Measurements from ENCODE around the gene DOK5. TPM values are rescaled to one million over a fixed set of nuclear protein-coding genes. Genes with fewer than 3 reads are reported as not detected.

Gene DOK5
- total and polyA plus RNA-seq, 2 donors = 0.76 to 1.0 TPM

GRCh38 chr20:54515793-54516628 lies 40.6 kb downstream of the DOK5 start:
- Histone ChIP-seq H3K36me3 (ENCODE audit: control insufficient read depth in 2 of 2, insufficient read depth in 2 of 2, low read length in 1 of 2) (no peaks in the 10 kb centered on the region), H3K27ac (ENCODE audit: low read depth in 1 of 2, low read length in 1 of 2) (no peak overlapping the region), H3K27me3 (ENCODE audit: control insufficient read depth in 2 of 2, insufficient read depth in 1 of 2, low read length in 1 of 2) (no peaks in the 10 kb centered on the region), H3K9me3 (ENCODE audit: control insufficient read depth in 2 of 2, insufficient read depth in 1 of 2, low read length in 1 of 2) (no peaks in the 10 kb centered on the region), H3K4me3 (ENCODE audit: low read length in 2 of 2) (no peak overlapping the region), H3K4me1 (ENCODE audit: control insufficient read depth in 2 of 2, insufficient read depth in 2 of 2, low read length in 2 of 2) (no peaks in the 10 kb centered on the region)
- WGBS = 89% methylated on average over 6 of the region's 6 CpGs
- no peak for DNase-seq (ENCODE audit: low read depth in 6 of 9, low spot score in 9 of 9)

GRCh38 chr20:54517241-54517975 lies 42.0 kb downstream of the DOK5 start:
- Histone ChIP-seq H3K36me3 (ENCODE audit: control insufficient read depth in 2 of 2, insufficient read depth in 2 of 2, low read length in 1 of 2) (no peaks in the 10 kb centered on the region), H3K4me3 (ENCODE audit: low read length in 2 of 2) (no peak overlapping the region), H3K27me3 (ENCODE audit: control insufficient read depth in 2 of 2, insufficient read depth in 1 of 2, low read length in 1 of 2) (no peaks in the 10 kb centered on the region), H3K9me3 (ENCODE audit: control insufficient read depth in 2 of 2, insufficient read depth in 1 of 2, low read length in 1 of 2) (no peaks in the 10 kb centered on the region), H3K27ac (ENCODE audit: low read depth in 1 of 2, low read length in 1 of 2) (no peak overlapping the region), H3K4me1 (ENCODE audit: control insufficient read depth in 2 of 2, insufficient read depth in 2 of 2, low read length in 2 of 2) (no peaks in the 10 kb centered on the region)
- WGBS = 95% methylated on average over 4 of the region's 4 CpGs
- DNase-seq (ENCODE audit: low read depth in 6 of 9, low spot score in 9 of 9) = no peak

DNA sequence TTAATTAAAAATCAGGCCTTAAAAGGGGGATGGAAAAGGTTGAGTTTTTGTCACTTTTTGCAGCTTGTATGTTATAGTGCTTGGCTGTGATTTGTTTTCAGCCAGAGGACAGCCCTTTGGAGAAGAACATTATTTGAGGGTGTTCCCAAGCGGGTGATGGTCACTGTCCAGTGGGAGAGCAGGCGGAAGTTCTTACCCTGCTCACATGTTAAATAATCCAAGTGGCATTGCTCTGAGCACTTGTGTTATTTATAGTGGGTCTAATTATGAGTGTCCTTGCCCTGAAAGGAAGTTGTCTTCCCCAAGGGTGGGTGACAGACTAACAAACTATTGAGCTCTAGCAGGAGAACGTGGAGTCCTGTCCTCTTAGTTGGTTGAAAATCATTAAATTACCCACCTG lies 49.5 kb downstream of the DOK5 start:
- no peak overlapping the region for H3K27ac ChIP-seq (ENCODE audit: low read depth in 1 of 2, low read length in 1 of 2)
- 90% methylated on average over 3 of the region's 3 CpGs for WGBS
- no peaks in the 10 kb centered on the region for H3K36me3 ChIP-seq (ENCODE audit: control insufficient read depth in 2 of 2, insufficient read depth in 2 of 2, low read length in 1 of 2)
- H3K9me3 ChIP-seq (ENCODE audit: control insufficient read depth in 2 of 2, insufficient read depth in 1 of 2, low read length in 1 of 2) = no peaks in the 10 kb centered on the region
- no peaks in the 10 kb centered on the region for H3K4me1 ChIP-seq (ENCODE audit: control insufficient read depth in 2 of 2, insufficient read depth in 2 of 2, low read length in 2 of 2)
- H3K4me3 ChIP-seq (ENCODE audit: low read length in 2 of 2) = no peak overlapping the region
- H3K27me3 ChIP-seq (ENCODE audit: control insufficient read depth in 2 of 2, insufficient read depth in 1 of 2, low read length in 1 of 2) = no peaks in the 10 kb centered on the region
- no peak for DNase-seq (ENCODE audit: low read depth in 6 of 9, low spot score in 9 of 9)

GRCh38 chr20:54525916-54526590 lies 50.7 kb downstream of the DOK5 start:
- no peak for DNase-seq (ENCODE audit: low read depth in 6 of 9, low spot score in 9 of 9)
- H3K4me1 ChIP-seq (ENCODE audit: control insufficient read depth in 2 of 2, insufficient read depth in 2 of 2, low read length in 2 of 2) = no peaks in the 10 kb centered on the region
- no peaks in the 10 kb centered on the region for H3K9me3 ChIP-seq (ENCODE audit: control insufficient read depth in 2 of 2, insufficient read depth in 1 of 2, low read length in 1 of 2)
- H3K36me3 ChIP-seq (ENCODE audit: control insufficient read depth in 2 of 2, insufficient read depth in 2 of 2, low read length in 1 of 2) = no peaks in the 10 kb centered on the region
- no peaks in the 10 kb centered on the region for H3K27me3 ChIP-seq (ENCODE audit: control insufficient read depth in 2 of 2, insufficient read depth in 1 of 2, low read length in 1 of 2)
- H3K4me3 ChIP-seq (ENCODE audit: low read length in 2 of 2) = no peak overlapping the region
- WGBS = 46% methylated on average over 5 of the region's 5 CpGs
- H3K27ac ChIP-seq (ENCODE audit: low read depth in 1 of 2, low read length in 1 of 2) = no peak overlapping the region

DNA sequence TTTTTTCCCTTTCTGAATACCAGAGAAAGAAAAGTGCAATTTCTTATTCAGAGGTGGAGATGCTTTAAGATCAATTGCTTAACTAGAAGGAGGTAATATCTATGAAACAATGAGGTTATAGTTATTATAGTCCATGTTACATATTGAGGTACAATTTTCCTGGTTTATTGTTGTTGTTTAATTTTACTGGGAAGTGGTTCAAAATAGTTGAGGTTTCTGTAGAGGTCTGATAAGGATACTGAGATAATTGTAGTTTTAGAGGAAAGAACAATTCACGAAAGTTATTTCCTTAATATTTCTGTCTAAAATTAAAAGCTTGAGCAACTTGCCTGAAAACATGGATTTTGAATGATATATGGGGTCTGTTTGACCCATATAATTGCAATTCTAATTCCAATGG lies 51.4 kb downstream of the DOK5 start:
- Histone ChIP-seq H3K27me3 (ENCODE audit: control insufficient read depth in 2 of 2, insufficient read depth in 1 of 2, low read length in 1 of 2) (no peaks in the 10 kb centered on the region), H3K36me3 (ENCODE audit: control insufficient read depth in 2 of 2, insufficient read depth in 2 of 2, low read length in 1 of 2) (no peaks in the 10 kb centered on the region), H3K4me3 (ENCODE audit: low read length in 2 of 2) (no peak overlapping the region), H3K27ac (ENCODE audit: low read depth in 1 of 2, low read length in 1 of 2) (no peak overlapping the region), H3K4me1 (ENCODE audit: control insufficient read depth in 2 of 2, insufficient read depth in 2 of 2, low read length in 2 of 2) (no peaks in the 10 kb centered on the region), H3K9me3 (ENCODE audit: control insufficient read depth in 2 of 2, insufficient read depth in 1 of 2, low read length in 1 of 2) (no peaks in the 10 kb centered on the region)
- no peak for DNase-seq (ENCODE audit: low read depth in 6 of 9, low spot score in 9 of 9)
- WGBS = 36% methylated on average over 1 of the region's 1 CpG

GRCh38 chr20:54532573-54532972 lies 57.2 kb downstream of the DOK5 start:
- Histone ChIP-seq H3K9me3 (ENCODE audit: control insufficient read depth in 2 of 2, insufficient read depth in 1 of 2, low read length in 1 of 2) (peaks cover 0 to 7% of the 10 kb centered on the region in 2 donors), H3K27me3 (ENCODE audit: control insufficient read depth in 2 of 2, insufficient read depth in 1 of 2, low read length in 1 of 2) (no peaks in the 10 kb centered on the region), H3K27ac (ENCODE audit: low read depth in 1 of 2, low read length in 1 of 2) (no peak overlapping the region), H3K4me3 (ENCODE audit: low read length in 2 of 2) (no peak overlapping the region), H3K4me1 (ENCODE audit: control insufficient read depth in 2 of 2, insufficient read depth in 2 of 2, low read length in 2 of 2) (no peaks in the 10 kb centered on the region), H3K36me3 (ENCODE audit: control insufficient read depth in 2 of 2, insufficient read depth in 2 of 2, low read length in 1 of 2) (no peaks in the 10 kb centered on the region)
- WGBS = 89% methylated on average over 3 of the region's 3 CpGs
- no peak for DNase-seq (ENCODE audit: low read depth in 6 of 9, low spot score in 9 of 9)

- no peaks in the 10 kb centered on the region for H3K36me3 ChIP-seq (ENCODE audit: control insufficient read depth in 2 of 2, insufficient read depth in 2 of 2, low read length in 1 of 2)
- no peak overlapping the region for H3K27ac ChIP-seq (ENCODE audit: low read depth in 1 of 2, low read length in 1 of 2)
- 94% methylated on average over 4 of the region's 4 CpGs for WGBS
These were observed 58.7 kb downstream of the DOK5 start for GRCh38 chr20:54534101-54534500.

DNA sequence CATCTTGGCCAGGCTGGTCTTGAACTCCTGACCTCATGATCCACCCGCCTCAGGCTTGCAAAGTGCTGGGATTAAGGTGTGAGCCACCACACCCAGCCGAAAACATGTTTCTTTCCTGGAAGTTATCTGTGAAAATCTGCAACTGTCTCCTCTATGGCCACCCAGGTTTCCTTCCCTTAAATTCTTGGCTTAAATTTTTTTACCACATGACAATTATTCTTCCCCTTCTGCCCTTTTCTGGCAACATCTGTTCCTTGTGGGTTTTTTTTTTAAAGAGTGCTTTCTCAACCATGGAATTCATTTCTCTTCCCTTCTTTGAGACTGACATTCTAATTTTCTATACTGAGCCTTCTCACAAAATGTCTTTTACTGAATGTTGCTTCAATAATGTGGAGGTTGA lies 59.6 kb downstream of the DOK5 start:
- Histone ChIP-seq H3K4me1 (ENCODE audit: control insufficient read depth in 2 of 2, insufficient read depth in 2 of 2, low read length in 2 of 2) (no peaks in the 10 kb centered on the region), H3K27ac (ENCODE audit: low read depth in 1 of 2, low read length in 1 of 2) (no peak overlapping the region), H3K4me3 (ENCODE audit: low read length in 2 of 2) (no peak overlapping the region), H3K27me3 (ENCODE audit: control insufficient read depth in 2 of 2, insufficient read depth in 1 of 2, low read length in 1 of 2) (no peaks in the 10 kb centered on the region), H3K9me3 (ENCODE audit: control insufficient read depth in 2 of 2, insufficient read depth in 1 of 2, low read length in 1 of 2) (peaks cover 0 to 7% of the 10 kb centered on the region in 2 donors), H3K36me3 (ENCODE audit: control insufficient read depth in 2 of 2, insufficient read depth in 2 of 2, low read length in 1 of 2) (no peaks in the 10 kb centered on the region)
- 22% methylated on average over 2 of the region's 2 CpGs for WGBS
- no peak for DNase-seq (ENCODE audit: low read depth in 6 of 9, low spot score in 9 of 9)

More at GRCh38 chr20:54534101-54534500, 58.7 kb downstream of the DOK5 start:
- no peaks in the 10 kb centered on the region for H3K27me3 ChIP-seq (ENCODE audit: control insufficient read depth in 2 of 2, insufficient read depth in 1 of 2, low read length in 1 of 2)
- no peak for DNase-seq (ENCODE audit: low read depth in 6 of 9, low spot score in 9 of 9)
- H3K4me3 ChIP-seq (ENCODE audit: low read length in 2 of 2) = no peak overlapping the region
- H3K4me1 ChIP-seq (ENCODE audit: control insufficient read depth in 2 of 2, insufficient read depth in 2 of 2, low read length in 2 of 2) = no peaks in the 10 kb centered on the region
- peaks cover 0 to 7% of the 10 kb centered on the region in 2 donors for H3K9me3 ChIP-seq (ENCODE audit: control insufficient read depth in 2 of 2, insufficient read depth in 1 of 2, low read length in 1 of 2)

DNA sequence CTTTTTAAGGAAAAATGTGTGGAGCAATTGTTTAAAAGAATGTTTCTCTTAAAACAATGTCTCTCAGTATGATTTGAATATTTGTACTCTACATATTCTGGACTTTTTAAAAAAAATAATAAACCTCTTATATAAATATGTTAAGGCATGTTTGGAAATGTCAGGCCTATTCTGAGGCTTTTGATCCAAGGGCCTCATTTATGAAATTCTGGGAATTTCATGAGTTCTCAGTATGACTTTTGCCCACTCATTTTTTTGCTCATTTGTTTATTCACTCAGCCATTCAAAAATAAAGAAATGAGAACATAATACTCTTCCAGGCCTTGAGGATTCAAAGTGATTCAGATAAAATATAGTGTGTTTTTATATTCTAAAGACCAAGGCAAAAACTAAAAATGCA lies 60.4 kb downstream of the DOK5 start:
- Histone ChIP-seq H3K4me1 (ENCODE audit: control insufficient read depth in 2 of 2, insufficient read depth in 2 of 2, low read length in 2 of 2) (no peaks in the 10 kb centered on the region), H3K9me3 (ENCODE audit: control insufficient read depth in 2 of 2, insufficient read depth in 1 of 2, low read length in 1 of 2) (peaks cover 0 to 7% of the 10 kb centered on the region in 2 donors), H3K4me3 (ENCODE audit: low read length in 2 of 2) (no peak overlapping the region), H3K27me3 (ENCODE audit: control insufficient read depth in 2 of 2, insufficient read depth in 1 of 2, low read length in 1 of 2) (no peaks in the 10 kb centered on the region), H3K36me3 (ENCODE audit: control insufficient read depth in 2 of 2, insufficient read depth in 2 of 2, low read length in 1 of 2) (no peaks in the 10 kb centered on the region), H3K27ac (ENCODE audit: low read depth in 1 of 2, low read length in 1 of 2) (no peak overlapping the region)
- DNase-seq (ENCODE audit: low read depth in 6 of 9, low spot score in 9 of 9) = no peak
